ENCODE results near the gene TSPAN31. TPM values are rescaled to one million over a fixed set of nuclear protein-coding genes. Genes with fewer than 3 reads are reported as not detected.

TSPAN31 gene
- total RNA-seq, 1 donor from 2014 or later = 18.6 TPM

- TF ChIP-seq EZH2 (IDR thresholded peaks at IDR 0.05; ENCODE audit: insufficient read depth, low read length) = no peak
- TF ChIP-seq CTCF (IDR thresholded peaks at IDR 0.05; ENCODE audit: insufficient read depth, low read depth, low read length) = no peak
- H3K27me3 ChIP-seq (ENCODE audit: insufficient read depth, low read length) = peaks cover 15% of the 10 kb centered on the region
- H2AFZ ChIP-seq (ENCODE audit: low read depth, low read length) = no peak overlapping the region
- no peak overlapping the region for H3K4me3 ChIP-seq (ENCODE audit: insufficient read depth, low read depth, low read length)
- DNase-seq (ENCODE audit: low read depth) = no peak
- no peaks in the 10 kb centered on the region for H3K9me3 ChIP-seq (ENCODE audit: insufficient read depth, low read depth, low read length)
- H3K36me3 ChIP-seq (ENCODE audit: insufficient read depth, low read length) = peaks cover 18% of the 10 kb centered on the region
- no peak for FAIRE-seq
- H3K79me2 ChIP-seq (ENCODE audit: insufficient read depth, low read length) = no peaks in the 10 kb centered on the region
- no peaks in the 10 kb centered on the region for H3K4me1 Mint-ChIP-seq (ENCODE audit: low read depth, unreplicated experiment)
- H3K36me3 Mint-ChIP-seq (ENCODE audit: low read depth, unreplicated experiment) = peaks cover 23% of the 10 kb centered on the region
- no peak overlapping the region for H3K4me2 ChIP-seq (ENCODE audit: low read length)
- peaks cover 11% of the 10 kb centered on the region for H3K9me3 Mint-ChIP-seq (ENCODE audit: unreplicated experiment)
- no peak overlapping the region for H3K27ac ChIP-seq (ENCODE audit: low read depth, low read length)
- H3K27ac Mint-ChIP-seq (ENCODE audit: unreplicated experiment) = no peak overlapping the region
- H4K20me1 ChIP-seq (ENCODE audit: insufficient read depth, low read length) = peaks cover 5% of the 10 kb centered on the region
- no peak overlapping the region for H3K4me3 Mint-ChIP-seq (ENCODE audit: unreplicated experiment)
- H3K4me1 ChIP-seq (ENCODE audit: insufficient read depth, low read length) = peaks cover 7% of the 10 kb centered on the region
- H3K27me3 Mint-ChIP-seq (ENCODE audit: low read depth, unreplicated experiment) = peaks cover 46% of the 10 kb centered on the region
- no peak overlapping the region for H3K9ac ChIP-seq (ENCODE audit: low read length)
These were observed 21.2 kb upstream of the TSPAN31 start for GRCh38 chr12:57723630-57723962.

DNA sequence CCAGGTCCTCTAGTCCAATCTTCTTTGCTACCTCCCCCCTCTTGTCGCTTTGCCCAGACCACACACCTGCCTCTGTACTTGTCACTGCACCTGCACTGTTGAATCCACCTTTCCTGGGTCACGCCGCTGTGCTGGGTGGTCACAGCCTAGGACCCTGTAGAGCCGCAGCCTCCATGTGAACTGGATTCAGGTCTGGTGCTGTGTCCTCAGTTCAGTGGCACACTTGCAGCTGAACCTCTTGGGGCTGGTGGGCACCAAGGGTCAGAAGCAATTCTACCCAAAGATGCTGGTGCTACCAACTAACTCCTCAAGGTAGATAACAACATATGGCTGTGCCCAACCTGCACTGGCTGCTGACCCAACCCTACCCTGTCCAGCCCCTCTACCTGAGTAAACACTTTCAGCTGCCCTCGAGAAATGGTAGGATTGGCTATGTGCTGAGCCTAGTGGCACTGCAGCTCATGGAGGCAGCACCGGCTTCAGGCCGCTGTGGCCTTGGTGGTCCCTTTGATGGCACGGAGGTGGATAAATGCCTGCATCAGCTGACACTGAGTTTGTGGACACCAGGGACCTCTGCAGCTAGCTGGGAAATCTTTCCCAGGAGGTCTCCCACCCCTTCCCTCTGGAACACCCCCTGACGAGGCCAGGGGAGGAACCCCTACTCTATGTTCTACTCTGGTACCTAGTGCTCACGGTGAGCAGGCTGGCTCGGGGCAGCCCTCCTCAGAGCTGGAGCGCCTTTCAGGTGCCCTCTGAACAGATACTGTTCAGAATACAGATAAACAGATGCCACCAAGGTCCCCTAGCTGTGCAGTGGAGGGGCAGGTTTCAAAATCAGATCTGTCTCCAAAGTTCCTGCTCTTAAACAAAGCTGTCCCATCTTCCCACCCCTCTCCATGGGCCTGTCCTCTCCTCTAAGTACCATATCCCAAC, 20.6 kb upstream of the TSPAN31 start:
- no peak overlapping the region for H3K27ac ChIP-seq (ENCODE audit: low read depth, low read length)
- peaks cover 51% of the 10 kb centered on the region for H3K27me3 Mint-ChIP-seq (ENCODE audit: low read depth, unreplicated experiment)
- no peaks in the 10 kb centered on the region for H3K79me2 ChIP-seq (ENCODE audit: insufficient read depth, low read length)
- H3K9me3 ChIP-seq (ENCODE audit: insufficient read depth, low read depth, low read length) = no peaks in the 10 kb centered on the region
- H3K27ac Mint-ChIP-seq (ENCODE audit: unreplicated experiment) = no peak overlapping the region
- H3K4me1 Mint-ChIP-seq (ENCODE audit: low read depth, unreplicated experiment) = no peaks in the 10 kb centered on the region
- TF ChIP-seq EZH2 (IDR thresholded peaks at IDR 0.05; ENCODE audit: insufficient read depth, low read length) (no peak), CTCF (IDR thresholded peaks at IDR 0.05; ENCODE audit: insufficient read depth, low read depth, low read length) (no peak)
- no peak for FAIRE-seq
- peaks cover 19% of the 10 kb centered on the region for H3K36me3 Mint-ChIP-seq (ENCODE audit: low read depth, unreplicated experiment)
- no peak overlapping the region for H3K4me3 ChIP-seq (ENCODE audit: insufficient read depth, low read depth, low read length)
- peaks cover 5% of the 10 kb centered on the region for H4K20me1 ChIP-seq (ENCODE audit: insufficient read depth, low read length)
- DNase-seq (ENCODE audit: low read depth) = no peak
- no peak overlapping the region for H3K4me3 Mint-ChIP-seq (ENCODE audit: unreplicated experiment)
- peaks cover 12% of the 10 kb centered on the region for H3K36me3 ChIP-seq (ENCODE audit: insufficient read depth, low read length)
- H3K9ac ChIP-seq (ENCODE audit: low read length) = no peak overlapping the region
- H3K4me1 ChIP-seq (ENCODE audit: insufficient read depth, low read length) = peaks cover 7% of the 10 kb centered on the region
- peaks cover 15% of the 10 kb centered on the region for H3K27me3 ChIP-seq (ENCODE audit: insufficient read depth, low read length)
- H3K4me2 ChIP-seq (ENCODE audit: low read length) = no peak overlapping the region
- peaks cover 11% of the 10 kb centered on the region for H3K9me3 Mint-ChIP-seq (ENCODE audit: unreplicated experiment)
- H2AFZ ChIP-seq (ENCODE audit: low read depth, low read length) = no peak overlapping the region

All from astrocyte (in vitro differentiated cells and primary cell).